Testis (tissue), 2 donors: Measurements from ENCODE around the gene ADSS2.

Experiments
- POLR2A ChIP-seq: fragments of 450-650 bp; IDR thresholded peaks from one replicate; pipeline ENCODE4 v1.6.1; 2017; ENCODE audit warnings: antibody characterized with exemption, mild to moderate bottlenecking, moderate library complexity
- TF ChIP-seq, protein P1 (sequence below), 3 experiments: fragments of 450-650 bp in 2 of 3; fragments of 200-600 bp in 1 of 3; sonication (generic) in 1 of 3; IDR thresholded peaks; one replicate each; pipeline ENCODE4 v1.5.1; 2016 to 2019; ENCODE audit warnings: antibody characterized with exemption in 3 of 3, mild to moderate bottlenecking in 2 of 3, moderate library complexity in 1 of 3

DNA sequence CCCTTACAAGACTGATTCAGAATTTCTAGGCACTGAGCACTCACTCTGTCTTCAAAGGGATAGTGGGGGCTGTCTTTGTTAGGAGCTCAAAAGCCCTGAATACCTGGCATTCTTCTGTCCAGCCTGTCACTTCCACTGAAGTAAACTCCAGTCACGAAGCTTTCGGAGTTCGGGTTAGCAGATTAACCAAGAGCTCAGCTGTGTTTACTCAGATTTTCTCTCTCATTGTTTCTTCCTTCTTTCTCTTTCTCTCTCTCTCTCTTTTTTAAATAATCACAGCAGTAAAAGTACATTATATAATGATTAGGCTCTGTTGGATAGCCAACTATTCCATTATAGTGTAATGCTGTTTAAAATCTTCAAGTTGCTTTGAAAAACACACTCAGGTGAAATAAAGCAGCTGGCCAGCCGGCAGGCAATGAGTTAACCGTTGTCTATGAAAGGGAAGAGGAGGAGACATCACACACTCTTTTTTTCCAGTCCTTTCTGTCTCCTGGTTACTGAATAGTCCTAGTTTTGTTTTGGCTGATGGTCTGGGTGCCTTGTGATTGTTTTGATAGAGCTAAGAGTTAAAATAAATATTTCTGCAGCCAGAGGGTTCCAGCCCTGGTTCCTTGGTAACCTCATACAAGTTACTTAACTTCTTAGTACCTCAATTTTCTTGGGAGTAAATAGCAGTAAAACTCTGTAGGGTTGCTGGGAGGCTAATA is 89.8 kb downstream of the ADSS2 start:
- TF ChIP-seq, protein P1, sequence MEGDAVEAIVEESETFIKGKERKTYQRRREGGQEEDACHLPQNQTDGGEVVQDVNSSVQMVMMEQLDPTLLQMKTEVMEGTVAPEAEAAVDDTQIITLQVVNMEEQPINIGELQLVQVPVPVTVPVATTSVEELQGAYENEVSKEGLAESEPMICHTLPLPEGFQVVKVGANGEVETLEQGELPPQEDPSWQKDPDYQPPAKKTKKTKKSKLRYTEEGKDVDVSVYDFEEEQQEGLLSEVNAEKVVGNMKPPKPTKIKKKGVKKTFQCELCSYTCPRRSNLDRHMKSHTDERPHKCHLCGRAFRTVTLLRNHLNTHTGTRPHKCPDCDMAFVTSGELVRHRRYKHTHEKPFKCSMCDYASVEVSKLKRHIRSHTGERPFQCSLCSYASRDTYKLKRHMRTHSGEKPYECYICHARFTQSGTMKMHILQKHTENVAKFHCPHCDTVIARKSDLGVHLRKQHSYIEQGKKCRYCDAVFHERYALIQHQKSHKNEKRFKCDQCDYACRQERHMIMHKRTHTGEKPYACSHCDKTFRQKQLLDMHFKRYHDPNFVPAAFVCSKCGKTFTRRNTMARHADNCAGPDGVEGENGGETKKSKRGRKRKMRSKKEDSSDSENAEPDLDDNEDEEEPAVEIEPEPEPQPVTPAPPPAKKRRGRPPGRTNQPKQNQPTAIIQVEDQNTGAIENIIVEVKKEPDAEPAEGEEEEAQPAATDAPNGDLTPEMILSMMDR (IDR thresholded peaks at IDR 0.05), result no peak
- TF ChIP-seq POLR2A, result no peak
